GM21723 (cell line): ENCODE results near the gene FAM180A.

Experiments
- ATAC-seq: cut with Tn5 transposase; IDR thresholded peaks from one replicate; pipeline ENCODE4 v1.9.1; 2021; ENCODE audit warnings: mild to moderate bottlenecking, moderate library complexity; ENCODE audit not compliant: unreplicated experiment

FAM180A gene

DNA sequence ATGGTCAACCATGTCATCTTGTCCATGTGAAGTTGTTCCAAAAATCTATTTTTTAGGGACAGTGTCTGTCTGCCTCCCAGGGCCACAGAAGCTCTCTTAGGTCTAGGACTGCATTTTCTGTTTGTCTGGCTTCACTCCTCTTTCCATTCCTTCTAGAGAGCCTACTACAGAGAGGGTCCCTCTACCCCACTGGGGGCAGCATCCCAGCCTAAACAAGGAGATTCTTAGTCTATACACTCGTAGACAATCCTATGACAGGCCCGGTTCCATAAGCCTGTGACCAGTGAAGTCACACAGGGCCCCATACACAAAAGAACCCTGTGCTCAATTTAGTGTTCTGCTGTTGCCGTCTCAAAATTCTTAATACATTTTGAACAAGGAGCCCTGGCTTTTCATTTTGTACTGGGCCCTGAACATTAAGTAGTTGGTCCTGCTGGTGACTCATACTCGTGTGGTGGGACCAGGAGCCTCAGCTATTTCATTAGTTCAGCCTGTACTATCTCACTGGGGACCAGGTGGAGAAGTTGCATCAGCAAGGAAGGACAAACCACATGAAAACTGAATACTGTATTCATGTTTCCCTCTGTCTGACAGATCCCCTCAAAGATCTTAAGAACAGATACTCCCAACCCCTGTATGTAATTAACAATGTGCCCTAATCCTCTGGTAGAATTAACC is 23.5 kb upstream of the FAM180A start:
- no peak for ATAC-seq

DNA sequence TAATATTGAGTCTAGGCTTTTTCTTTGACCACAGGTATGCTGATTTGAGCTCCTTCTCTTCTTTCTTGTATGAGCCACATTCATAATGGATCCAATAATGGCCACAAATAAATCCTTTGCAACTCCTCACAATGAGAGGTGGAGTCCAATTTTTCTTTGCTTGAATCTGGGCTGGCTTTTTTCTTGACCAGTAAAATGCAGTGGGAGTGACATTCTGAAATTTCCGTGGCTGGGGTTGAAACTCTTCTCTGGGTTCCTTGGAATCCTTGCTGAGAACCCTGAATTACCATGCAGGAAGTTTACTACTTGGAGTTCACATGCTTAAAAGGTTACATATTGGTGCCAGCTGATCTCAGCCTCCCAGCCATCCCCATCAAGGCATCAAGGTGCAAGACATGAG is 22.4 kb upstream of the FAM180A start:
- no peak for ATAC-seq

DNA sequence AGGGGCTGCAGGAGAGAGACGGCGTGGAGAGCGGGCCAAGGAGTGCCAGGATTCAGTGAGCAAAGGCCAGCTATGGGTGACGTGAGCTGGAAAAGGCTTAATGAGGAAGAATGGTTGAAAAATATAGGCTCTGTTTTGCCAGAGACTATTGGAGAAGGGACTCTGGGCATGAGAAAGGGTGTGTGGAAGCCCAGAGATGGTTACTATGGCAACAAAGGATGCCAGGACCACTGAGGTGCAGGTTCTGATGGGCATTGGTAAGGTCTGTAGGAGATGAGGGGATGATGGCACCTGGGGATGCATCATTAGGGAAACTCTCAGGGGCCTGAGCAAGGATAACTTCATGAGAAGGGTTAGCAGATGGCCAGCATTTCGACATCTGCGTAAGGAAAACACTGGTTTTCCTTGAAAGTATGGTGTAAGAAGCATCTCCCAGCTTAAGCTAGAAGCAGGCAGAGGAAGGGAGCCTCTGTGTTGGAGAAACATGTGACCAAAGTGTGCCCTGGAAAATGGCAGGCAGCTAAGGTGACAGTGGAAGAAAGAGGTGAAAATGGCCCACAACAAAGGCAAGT is 21.6 kb upstream of the FAM180A start:
- no peak for ATAC-seq

DNA sequence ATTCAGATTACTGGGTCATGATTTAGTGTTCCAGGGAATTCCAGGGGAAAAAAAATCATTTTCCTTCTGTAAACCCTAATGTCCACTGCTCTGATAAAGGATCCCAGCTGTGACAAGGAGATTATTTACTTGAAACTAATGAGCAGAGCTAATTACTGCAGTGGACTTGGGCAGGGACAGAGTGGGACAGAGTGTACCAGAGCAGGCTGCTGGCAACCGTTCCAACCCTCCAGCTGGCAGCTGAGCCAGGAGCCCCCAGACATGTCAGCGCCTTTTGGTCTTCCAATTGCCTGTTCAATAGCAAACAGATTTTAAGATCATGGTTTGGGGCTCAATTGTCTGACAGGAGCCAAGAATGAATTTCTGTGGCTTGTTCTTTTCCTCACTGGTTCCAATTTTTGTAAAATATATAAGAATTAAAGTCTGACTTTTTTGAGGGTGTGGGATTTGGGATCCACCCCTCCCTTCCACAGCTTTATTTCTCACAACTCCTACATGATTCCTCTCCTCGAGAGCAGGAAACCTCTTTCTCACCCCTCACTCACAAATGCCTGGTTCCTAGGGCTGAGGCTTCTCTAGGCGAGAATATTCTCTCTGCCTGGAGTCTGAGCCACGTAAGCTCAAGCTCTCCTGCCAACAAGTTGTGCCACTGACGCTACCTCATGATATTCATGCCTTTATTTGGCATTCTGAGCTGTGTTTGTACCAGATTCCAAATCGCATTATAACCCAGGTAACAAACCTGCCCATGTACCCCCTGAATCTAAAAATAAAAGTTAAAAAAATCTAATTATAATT is 20.6 kb upstream of the FAM180A start:
- ATAC-seq = no peak

DNA sequence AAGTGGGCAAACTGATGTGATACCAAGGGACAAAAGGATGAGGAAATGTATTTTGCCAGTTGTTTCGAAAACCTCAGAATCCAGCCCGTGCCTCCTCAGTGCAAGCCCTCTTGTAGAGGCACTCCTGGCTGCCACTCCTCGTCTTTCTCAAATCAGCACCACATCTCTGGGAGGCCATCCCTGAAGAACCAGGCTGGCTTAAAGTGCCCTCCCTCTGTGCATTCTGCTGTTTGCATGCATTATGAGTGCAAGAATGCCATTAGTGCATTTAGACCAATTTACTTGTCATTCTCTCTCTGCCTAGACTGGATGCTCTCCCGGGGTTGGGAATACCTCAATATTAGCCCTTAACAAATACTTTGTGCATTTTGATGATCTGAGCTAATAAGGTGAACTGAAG is 19.9 kb upstream of the FAM180A start:
- no peak for ATAC-seq

DNA sequence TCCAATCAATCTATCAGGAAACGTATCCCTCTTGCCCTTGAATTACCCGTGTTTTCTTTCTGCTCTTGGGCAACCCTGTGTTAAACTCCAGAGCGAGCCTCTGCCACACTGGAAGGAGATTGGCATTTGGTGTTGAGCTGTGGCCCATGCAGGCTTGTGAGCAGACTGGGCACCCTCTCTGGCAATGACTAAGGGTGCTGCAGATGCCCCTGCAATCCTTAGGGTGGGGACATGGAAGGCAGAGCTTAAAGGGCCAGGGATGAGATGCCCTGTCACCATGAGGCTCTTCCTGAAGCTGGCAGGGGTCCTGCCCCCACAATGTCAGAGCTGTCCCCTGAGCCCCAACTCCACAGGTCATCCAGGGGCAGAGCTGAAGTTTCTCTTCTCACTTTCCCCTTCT is 19.5 kb upstream of the FAM180A start:
- no peak for ATAC-seq

DNA sequence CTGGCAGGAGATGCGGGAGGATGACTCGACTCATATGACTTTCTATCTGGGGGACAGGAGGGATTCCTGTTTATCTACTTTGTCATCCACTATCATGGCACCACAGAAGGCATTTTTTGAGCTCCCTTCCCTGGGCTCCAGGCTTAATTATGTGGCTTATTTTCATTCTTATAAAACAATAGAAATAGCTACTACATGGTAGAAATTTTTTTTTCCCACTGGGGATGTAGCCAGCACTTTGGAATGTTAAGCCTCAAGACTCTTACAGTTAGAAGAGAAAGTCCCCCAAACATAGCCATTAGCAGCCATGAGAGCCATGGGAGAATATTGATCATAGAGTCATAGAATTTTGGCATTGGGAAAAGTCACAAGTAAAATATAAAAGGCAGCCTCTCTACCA is 14.6 kb upstream of the FAM180A start:
- ATAC-seq = no peak

DNA sequence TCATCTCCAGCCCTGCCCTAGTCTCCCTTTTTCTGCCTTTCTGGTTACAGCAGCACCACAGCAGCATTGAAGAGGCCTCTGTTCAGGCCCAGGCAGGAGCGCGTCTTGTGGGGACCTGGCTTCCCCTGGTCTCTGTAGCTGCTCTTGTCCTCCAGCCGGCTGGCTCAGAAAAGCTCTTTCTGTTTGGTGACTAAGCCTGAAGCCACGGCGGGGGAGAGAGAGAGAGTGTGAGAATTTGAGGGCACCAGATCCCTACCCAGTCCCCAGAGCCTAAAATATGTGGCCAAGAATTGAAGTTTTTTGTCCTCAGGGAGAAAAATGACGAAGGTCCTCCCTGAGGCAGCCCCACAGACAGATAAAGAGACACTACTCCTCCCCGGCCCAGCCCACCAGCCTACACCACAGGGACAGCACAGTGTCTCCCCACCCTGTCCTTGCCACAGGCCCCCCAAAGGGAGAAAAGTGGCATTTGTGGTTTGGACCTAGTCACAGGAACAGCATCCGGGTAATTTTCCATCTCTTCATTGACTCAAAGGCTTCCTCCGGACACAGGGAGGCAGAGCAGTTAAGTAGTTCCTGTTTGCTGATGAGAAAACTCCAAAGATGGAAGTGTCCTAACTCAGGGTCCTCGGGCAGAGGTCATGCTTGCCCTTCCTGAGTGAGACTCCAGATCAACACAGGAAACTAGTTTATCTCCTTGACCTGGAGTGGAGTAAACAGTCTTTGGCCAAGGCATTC is 13.3 kb upstream of the FAM180A start:
- no peak for ATAC-seq

DNA sequence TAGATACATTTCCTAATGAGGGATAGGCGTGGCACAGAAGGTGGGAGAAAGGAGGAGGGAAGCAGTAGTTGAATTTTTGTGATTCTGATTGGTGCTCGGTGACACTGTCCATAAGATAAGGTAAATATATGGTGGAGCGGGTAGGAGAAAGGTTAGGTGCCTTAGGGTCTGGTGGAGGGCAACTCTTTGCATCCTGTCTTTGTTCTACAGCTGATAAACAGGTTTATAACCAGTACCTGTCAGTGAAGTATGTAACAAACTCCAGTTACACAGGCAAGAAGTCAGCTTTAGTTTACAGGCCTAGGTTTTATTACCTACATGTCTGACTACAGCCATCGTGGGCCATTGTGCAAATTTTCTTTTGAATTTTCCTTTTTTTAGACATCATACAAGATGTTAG is 10.9 kb upstream of the FAM180A start:
- no peak for ATAC-seq

DNA sequence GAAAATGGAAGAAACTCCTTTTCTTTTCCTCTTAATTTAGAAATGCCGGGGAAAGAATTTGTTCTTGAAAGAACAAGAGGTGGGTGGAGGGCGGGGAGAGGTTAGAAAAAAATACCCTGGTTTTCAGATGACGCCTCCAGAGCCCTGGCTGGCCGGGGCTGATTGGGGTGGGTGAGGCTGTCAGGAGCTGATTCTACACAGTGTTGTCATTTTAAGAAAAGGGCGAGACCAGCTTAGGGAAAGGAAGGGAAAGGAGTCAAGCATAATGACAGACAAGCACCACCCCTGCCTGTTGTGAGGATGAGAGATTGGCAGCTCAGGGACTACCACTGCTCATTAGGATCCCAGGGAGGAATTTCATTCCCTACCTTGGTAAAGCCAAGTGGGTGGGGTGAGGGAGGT is 9.9 kb upstream of the FAM180A start:
- ATAC-seq = no peak

DNA sequence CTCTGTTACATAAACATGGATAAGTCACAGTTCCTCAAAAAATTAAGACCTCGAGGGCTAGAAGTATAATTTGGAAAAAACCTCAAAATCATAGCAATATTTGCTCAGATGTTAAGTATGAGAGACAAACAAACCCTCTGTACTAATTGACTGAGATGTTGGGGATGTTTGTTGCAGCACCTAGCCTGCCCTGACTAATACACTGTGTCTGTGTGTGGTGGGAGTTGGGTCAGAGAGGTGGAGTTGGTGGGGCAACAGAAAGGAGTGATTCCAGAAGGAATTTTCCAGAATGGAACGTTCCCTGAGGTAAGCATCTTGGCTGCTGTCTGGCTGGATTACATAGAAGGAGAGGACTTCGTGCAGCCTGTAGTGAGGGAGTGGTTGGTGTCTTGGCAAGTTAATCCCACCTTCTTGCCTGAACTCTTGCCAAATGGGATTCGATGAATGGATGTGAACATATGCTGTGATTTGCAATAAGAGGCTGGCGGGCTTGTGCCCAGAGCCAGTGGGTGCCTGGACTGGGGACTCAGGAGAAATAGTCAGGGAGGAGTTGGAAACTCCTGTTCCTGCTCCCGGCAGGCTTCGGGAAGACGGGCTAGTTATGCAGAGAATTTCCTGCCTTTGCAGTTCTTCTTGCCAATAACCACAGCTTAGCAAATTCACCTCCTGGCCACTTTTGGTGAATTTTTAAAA is 9.3 kb upstream of the FAM180A start:
- ATAC-seq = no peak

DNA sequence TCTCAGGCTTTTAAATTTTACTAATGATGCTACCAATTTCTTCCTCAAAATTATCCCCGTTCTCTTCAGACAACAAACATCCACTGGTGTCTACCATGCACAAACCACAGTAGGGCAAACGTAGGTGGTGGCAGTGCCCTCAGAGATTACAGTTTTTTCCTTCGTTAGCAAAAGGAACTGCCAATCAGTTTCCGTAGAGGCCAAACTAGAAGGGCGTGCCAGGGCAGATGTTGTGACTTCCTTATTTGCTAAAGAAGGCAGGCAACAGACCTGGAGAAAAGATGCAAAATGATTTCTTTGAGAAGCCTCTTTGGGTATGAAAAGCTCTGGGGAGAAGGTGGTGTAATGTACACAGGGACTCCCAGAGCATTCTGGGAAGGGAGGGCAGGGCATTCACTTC is 7.6 kb upstream of the FAM180A start:
- ATAC-seq = no peak

DNA sequence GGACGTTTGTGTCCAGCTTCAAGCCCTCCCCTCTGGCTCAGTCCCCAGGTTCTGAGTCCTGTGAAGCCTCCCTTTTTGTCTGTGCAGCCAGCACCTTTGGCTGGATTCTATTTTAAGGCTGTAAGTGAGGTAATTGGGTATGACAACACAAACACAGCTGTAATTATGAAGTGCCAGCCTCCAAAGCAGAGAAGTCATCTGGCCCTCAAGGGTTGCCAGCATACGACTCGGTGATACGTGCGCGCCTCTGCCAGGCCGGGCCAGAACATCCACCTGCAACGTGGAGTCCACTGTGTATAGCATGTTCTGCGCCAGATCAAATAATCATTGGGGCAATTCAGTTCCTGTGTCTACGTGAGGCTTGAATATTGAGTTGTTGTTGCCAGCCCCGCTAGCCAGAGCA is 6.7 kb upstream of the FAM180A start:
- ATAC-seq = no peak

DNA sequence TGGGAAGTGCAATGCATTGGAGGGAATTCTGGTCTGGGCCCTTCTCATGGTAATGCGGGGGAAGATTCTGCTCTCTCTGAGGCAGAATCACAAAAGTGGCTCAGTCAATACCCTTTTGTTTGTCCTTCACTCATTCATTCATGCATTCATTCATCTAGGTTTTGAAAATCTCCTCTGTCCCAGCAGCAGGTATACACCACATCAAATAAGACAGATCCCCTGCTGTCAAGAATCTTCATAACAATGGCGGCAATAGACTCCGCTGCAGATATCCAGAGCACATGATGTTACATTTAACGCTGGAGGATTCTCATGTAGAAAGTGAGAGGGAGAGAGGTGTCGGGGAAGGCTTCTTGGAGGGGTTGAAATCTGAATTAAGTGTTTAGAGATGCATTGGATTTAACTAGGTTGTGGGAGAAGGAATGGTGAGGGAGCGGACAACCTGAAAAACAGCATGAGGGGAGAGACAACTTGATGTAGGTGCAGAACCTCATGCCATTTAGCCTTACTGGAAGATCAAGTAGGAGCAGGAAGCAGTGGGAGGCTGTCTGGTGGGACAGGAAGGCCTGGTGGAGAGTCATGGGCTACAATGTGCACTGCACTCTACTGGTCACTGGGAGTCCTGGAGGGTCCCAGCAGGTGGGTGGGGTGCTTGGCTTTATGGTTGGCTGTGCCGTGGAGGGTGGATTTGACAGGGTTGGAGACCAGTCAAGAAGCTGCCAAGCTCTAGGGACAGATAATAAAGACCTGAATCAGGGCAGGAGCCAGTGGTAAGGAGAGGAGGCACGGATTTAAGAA is 5.2 kb upstream of the FAM180A start:
- ATAC-seq = no peak

DNA sequence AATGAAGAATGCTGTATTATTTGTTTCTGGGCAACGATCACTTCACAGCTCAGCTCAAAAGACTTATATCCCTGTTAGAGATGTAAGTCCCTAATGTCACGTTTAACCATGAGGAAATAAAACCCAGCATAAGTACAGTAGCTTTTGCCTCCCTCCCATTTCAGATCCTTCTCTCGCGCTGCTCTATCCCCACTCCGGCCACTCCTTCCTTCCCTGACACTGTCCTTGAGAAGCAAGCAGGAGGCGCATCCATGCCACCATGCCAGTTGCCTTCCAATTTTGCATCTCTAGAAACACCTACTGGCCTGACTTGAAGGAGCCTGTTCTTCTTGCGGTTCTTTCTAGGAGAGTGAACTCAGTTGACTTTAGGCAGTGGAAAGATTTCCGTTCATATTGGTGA is 1.2 kb downstream of the FAM180A start:
- ATAC-seq = no peak

DNA sequence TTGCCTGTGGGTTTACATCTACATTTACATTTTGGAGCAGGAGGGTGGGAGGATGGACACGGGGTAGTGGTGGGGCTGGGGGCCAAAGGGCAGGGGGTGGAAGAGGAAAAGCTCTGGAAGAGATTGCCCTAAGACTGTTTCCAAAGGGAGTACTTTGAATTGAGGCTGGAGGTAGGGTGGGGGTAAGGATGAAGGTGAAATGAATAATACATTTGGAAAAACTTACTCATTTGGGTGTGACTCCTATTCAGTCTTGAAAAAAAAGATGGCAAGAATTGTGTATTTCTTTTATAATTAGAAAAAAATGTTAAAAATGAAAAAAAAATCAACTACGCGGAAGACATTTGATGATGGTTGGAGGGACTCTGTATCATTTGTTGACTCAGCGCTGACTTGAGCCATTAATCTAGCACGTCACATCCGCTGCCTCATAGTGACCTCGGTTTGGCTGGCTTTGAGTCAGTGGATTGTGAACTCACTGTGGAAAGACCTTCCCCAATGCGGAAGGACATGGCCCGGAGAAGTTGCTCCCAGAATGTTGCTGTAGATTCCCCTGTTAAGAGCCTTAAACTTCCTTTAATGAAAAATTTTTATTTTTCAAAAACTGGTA is 2.8 kb downstream of the FAM180A start:
- no peak for ATAC-seq

DNA sequence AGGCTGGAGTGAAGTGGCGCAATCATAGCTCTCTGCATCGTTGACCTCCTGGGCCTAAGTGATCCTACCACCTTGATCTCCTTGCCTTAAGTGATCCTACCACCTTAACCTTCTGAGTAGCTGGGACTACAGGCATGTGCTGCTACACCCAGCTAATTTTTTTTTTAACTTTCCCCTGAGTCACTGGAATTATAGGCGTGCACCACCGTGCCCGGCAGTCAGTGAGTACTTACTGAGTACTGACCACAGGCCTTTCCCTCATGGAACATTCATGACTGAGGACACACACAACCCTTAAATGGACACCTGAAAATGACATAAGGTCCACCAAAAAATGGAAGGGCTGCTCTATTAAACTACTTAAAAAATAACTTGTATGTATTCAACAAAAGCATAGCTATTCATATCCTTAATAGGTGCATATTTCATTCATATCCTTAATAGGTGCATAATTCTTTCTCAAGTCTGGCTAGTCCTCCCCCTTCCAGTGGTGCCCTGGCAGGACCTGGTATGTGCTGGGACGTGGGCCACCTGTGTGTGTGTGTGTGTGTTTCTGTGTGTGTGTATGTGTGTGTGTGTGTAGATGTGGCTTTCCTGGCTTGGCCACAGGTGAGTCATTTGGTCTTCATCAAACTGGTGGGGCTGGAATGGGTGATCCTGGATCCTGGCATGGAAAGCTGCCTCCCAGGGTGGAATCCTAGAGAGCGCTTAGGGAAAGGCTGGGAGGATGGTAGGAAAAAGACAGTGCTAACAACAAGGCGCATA is 3.5 kb downstream of the FAM180A start:
- ATAC-seq = no peak

DNA sequence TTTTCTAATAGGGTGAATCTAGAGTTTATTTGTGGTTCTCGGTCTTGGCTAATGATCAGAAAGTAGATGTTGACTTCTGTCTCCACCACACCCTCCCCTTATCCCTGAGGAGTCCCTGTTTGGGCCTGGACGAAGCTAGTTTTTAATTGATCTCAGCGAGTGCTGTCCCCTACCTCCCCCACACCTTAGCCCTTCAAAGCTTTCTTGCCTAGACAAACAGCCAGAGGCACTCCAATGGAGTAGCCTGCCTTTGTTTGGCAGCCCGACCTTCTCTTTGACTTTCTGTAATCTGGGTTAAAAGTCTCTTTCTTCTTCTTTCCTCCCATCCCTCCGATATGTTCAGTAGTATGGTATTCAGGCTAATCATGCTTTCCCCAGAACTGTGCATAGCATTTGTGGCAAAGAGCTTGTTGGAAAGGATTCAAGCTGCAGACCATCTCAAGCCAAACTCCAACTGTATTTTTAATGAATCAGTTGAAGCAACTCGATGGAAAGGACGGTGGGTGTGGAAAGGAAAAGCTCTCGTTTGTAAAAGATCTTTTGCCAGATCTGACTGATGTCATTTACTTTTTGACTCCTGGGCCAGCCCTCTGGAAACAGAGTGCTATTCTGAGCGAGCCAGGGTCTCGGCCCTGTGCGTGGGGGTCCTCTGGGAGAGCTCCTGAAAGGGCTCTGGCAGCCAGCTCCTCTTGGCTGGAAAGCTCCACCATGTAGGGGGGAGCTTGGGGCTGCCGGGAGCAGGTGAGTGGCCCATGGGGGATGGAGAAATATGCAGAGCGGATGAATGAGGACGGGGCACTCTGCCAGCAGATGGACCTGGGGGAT is 4.5 kb downstream of the FAM180A start:
- ATAC-seq = no peak
